HEK293T (cell line): ENCODE data around the gene MBD3L2B.
A peak's percentile ranks its signal among the peaks of the same experiment; 100 is the strongest.
"Not testable (repeated sequence)": the region's sequence is repeated elsewhere in the genome, so short reads cannot be mapped to it uniquely, and the experiment has no call there.

Source experiments
- CTCF ChIA-PET: fragments of 350-600 bp; formaldehyde crosslinking; extraction: SDS; loops from one replicate; lab custom pipeline; 2021; ENCODE audit warnings: antibody characterized with exemption, inconsistent platforms; lab: Yijun Ruan, JAX
- POLR2A ChIA-PET: fragments of 350-600 bp; formaldehyde crosslinking; extraction: SDS; loops from one replicate; lab custom pipeline; 2020; ENCODE audit warnings: antibody characterized with exemption, inconsistent platforms; lab: Yijun Ruan, JAX
- DNase-seq: peaks from one replicate; pipeline ENCODE4 v3.0.0; 2012; ENCODE audit warnings: mixed read lengths; ENCODE audit errors: extremely low spot score
- ARNT ChIP-seq: fragments of 450-650 bp; IDR thresholded peaks from 2 replicates; pipeline ENCODE4 v1.6.1; 2017; ENCODE audit warnings: mild to moderate bottlenecking
- BHLHE40 ChIP-seq: fragments of 450-650 bp; IDR thresholded peaks from 2 replicates; pipeline ENCODE4 v1.6.1; 2016; ENCODE audit warnings: mild to moderate bottlenecking, moderate library complexity, borderline replicate concordance
- CTBP1 ChIP-seq: fragments of 450-650 bp; IDR thresholded peaks from 2 replicates; pipeline ENCODE4 v1.6.1; 2016; ENCODE audit warnings: borderline replicate concordance
- ELF4 ChIP-seq: fragments of 450-650 bp; IDR thresholded peaks from 2 replicates; pipeline ENCODE4 v1.6.1; 2017; ENCODE audit warnings: antibody characterized with exemption
- FOXA1 ChIP-seq: fragments of 450-650 bp; IDR thresholded peaks from 2 replicates; pipeline ENCODE4 v1.6.1; 2016; ENCODE audit warnings: mild to moderate bottlenecking
- FOXK2 ChIP-seq: fragments of 450-650 bp; IDR thresholded peaks from 2 replicates; pipeline ENCODE4 v1.6.1; 2016; ENCODE audit warnings: mild to moderate bottlenecking
- FOXM1 ChIP-seq: fragments of 450-650 bp; IDR thresholded peaks from 2 replicates; pipeline ENCODE4 v1.6.1; 2017; ENCODE audit warnings: mild to moderate bottlenecking, borderline replicate concordance
- HDGF ChIP-seq: fragments of 450-650 bp; IDR thresholded peaks from 2 replicates; pipeline ENCODE4 v1.6.1; 2017; ENCODE audit warnings: antibody characterized with exemption, borderline replicate concordance
- L3MBTL2 ChIP-seq: fragments of 450-650 bp; conservative IDR thresholded peaks from 2 replicates; pipeline ENCODE4 v1.6.1; 2016; ENCODE audit warnings: mild to moderate bottlenecking
- LEF1 ChIP-seq: fragments of 450-650 bp; IDR thresholded peaks from 2 replicates; pipeline ENCODE4 v1.6.1; 2017; ENCODE audit warnings: mild to moderate bottlenecking, borderline replicate concordance
- NFRKB ChIP-seq: fragments of 450-650 bp; IDR thresholded peaks from 2 replicates; pipeline ENCODE4 v1.6.1; 2016; ENCODE audit warnings: mild to moderate bottlenecking, moderate library complexity
- SP1 ChIP-seq: fragments of 450-650 bp; IDR thresholded peaks from 2 replicates; pipeline ENCODE4 v1.6.1; 2017
- SUZ12 ChIP-seq: fragments of 450-650 bp; IDR thresholded peaks from 2 replicates; pipeline ENCODE4 v1.6.1; 2016; ENCODE audit warnings: mild to moderate bottlenecking
- TARDBP ChIP-seq: fragments of 450-650 bp; IDR thresholded peaks from 2 replicates; pipeline ENCODE4 v1.6.1; 2016
- ZNF384 ChIP-seq: fragments of 450-650 bp; IDR thresholded peaks from 2 replicates; pipeline ENCODE4 v1.6.1; 2016
- TF ChIP-seq, protein P1 (sequence below): fragments of 450-650 bp; IDR thresholded peaks from 2 replicates; pipeline ENCODE4 v1.6.1; 2016

The MBD3L2B gene

DNA sequence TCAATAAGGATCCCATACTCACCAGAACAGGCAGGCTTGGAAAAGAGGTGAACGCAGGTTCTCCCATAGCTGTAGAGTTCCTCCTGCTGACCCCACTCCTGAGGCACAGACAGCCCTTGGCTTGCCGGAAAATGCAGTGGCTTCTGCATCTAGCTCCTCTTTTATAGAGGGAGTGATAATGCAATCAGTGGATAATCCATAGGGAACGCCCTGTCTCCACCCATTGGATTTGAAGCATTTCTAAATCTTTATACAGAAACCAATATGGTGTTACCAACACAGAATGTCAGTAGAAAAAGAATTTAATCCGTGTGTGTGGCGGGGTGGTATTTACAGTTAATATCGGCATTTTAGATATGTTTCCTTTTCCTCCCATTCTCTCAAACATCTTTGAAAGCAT lies at the start of gene MBD3L2B:
MBD3L2B (minus strand) TSS at position 101 of the 400 bp plus-strand sequence; CDS start at position 67, 34 bp downstream.
- DNase-seq, POLR2A ChIA-PET, CTCF ChIA-PET: not testable (repeated sequence)

GRCh38 chr19:7069904-7070226 lies 48.6 kb upstream of the MBD3L2B start:
- no peak for TF ChIP-seq SP1
- no peak for TF ChIP-seq BHLHE40
- TF ChIP-seq SUZ12: no peak
- no peak for TF ChIP-seq FOXK2
- TF ChIP-seq TARDBP: no peak
- TF ChIP-seq FOXA1: no peak
- ChIA-PET CTCF (no interaction called here), POLR2A (interaction anchor here (1.0 to 3.4 kb wide), 9 partner anchors 12 to 870 kb away, joined by 3 to 31 read pairs (median 4); partner anchors contain the start of gene MCOLN1)
- DNase-seq: no peak

DNA sequence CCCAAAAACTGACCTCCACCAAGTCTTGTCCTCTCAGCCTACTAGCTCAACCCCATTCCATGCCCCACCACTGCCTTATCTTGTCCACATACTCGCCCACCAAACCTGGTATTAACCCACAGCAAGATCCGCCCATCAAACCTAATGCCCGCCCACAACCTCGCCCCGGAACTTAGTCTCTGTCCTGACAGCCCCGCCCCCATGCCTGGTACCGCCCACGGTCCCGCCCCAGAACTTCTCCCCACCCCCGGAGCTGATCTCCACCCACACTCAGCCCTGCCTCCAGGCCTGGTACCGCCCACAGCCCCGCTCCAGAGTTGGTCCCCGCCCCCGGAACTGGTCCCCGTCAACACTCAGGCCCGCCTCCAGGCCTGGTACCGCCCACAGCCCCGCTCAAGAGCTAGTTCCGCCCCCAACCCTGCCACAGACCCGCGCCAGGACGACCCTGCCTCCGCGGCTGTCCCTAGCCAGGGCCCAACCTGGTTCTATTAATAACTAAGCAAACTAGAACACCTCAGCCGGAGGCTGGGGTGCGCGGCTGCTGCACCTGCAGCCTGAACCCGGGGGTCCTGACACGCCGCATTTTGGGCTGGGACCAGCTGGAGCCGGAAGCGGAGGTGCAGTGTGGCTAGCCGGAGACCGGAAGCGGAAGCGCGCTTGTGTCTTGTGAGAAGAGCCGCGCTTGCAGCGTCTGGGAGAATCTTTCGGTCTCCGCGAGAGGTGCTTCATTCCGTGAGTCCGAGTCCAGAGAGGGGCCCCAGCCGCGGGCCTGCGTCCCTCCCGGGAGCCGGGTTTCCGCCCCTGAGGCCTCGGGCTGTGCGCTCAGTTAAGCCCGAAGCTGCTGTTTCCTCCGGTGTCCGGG lies 48.0 kb upstream of the MBD3L2B start, which contains the start of gene ZNF557:
ZNF557 (plus strand) TSS at position 662 of the 862 bp plus-strand sequence. CDS start 5,372 bp downstream, outside the sequence.
- TF ChIP-seq, protein P1, sequence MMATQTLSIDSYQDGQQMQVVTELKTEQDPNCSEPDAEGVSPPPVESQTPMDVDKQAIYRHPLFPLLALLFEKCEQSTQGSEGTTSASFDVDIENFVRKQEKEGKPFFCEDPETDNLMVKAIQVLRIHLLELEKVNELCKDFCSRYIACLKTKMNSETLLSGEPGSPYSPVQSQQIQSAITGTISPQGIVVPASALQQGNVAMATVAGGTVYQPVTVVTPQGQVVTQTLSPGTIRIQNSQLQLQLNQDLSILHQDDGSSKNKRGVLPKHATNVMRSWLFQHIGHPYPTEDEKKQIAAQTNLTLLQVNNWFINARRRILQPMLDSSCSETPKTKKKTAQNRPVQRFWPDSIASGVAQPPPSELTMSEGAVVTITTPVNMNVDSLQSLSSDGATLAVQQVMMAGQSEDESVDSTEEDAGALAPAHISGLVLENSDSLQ: peak; percentile 87
- TF ChIP-seq ELF4 (peak; percentile 79), FOXM1 (no peak)
- DNase-seq: peak; percentile 93
- ChIA-PET CTCF (no interaction called here), POLR2A (interaction anchor here (0.7 to 3.4 kb wide), 11 partner anchors 12 to 870 kb away, joined by 3 to 31 read pairs (median 4); partner anchors contain the start of genes MBD3L5 and MCOLN1)

- ChIA-PET POLR2A (interaction anchor here (0.7 to 3.4 kb wide), 9 partner anchors 13 to 869 kb away, joined by 3 to 31 read pairs (median 3); partner anchors contain the start of genes MBD3L5 and MCOLN1), CTCF (no interaction called here)
- DNase-seq: no peak
- no peak for TF ChIP-seq ARNT
- no peak for TF ChIP-seq NFRKB
- no peak for TF ChIP-seq TARDBP
- TF ChIP-seq BHLHE40: no peak
- no peak for TF ChIP-seq HDGF
- TF ChIP-seq LEF1: no peak
- no peak for TF ChIP-seq ELF4
- no peak for TF ChIP-seq FOXA1
- TF ChIP-seq L3MBTL2: no peak
- no peak for TF ChIP-seq CTBP1
Observed at GRCh38 chr19:7068599-7068998, 47.4 kb upstream of the MBD3L2B start.

GRCh38 chr19:7067716-7068115 lies 46.5 kb upstream of the MBD3L2B start:
- CTCF ChIA-PET: no interaction called here
- DNase-seq: no peak
- TF ChIP-seq HDGF (no peak), FOXA1 (no peak), LEF1 (no peak), CTBP1 (no peak)
- POLR2A ChIA-PET: interaction anchor here (3.4 kb wide), 1 partner anchor 32 kb away, joined by 31 read pairs; no protein-coding TSS in a partner anchor

DNA sequence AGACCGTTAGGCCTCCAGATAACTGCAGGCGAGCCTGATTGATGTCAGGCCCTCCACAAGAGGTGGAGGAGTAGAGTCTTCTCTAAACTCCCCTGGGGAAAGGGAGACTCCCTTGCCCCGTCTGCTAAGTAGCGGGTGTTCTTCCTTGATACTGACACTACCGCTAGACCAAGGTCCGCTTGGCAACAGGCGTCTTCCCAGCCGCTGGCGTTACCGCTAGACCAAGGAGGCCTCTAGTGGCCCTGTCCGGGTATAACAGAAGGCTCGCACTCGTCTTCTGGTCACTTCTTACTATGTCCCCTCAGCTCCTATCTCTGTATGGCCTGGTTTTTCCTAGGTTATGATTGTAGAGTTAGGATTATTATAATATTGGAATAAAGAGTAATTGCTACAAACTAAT lies 45.9 kb upstream of the MBD3L2B start:
- CTCF ChIA-PET, DNase-seq, POLR2A ChIA-PET: not testable (repeated sequence)

DNA sequence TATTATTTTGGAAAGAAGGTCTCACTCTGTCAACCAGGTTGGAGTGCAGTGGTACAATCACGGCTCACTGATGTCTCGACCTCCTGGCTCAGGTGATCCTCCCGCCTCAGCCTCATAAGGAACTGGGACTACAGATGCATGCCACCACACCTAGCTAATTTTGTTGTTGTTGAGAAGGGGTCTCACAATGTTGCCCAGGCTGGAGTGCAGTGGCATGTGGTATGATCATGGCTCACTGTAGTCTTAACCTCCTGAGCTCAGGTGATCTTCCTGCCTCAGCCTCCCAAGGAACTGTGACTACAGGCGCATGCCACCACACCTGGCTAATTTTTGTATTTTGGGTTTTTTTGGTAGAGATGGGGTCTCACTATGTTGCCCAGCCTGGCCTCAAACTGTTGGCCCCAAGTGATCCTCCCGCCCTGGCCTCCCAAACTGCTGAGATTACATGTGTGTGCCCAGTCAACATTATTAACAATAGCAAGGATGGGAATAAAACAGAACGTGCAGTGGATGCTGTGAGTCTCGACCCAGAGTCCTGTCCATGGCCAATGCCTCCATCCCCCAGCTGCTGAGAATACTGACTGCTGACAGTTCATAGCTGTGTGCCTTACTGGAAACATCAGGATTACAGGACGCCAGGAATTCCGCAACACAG lies 42.7 kb upstream of the MBD3L2B start:
- TF ChIP-seq SUZ12 (no peak), NFRKB (no peak), FOXK2 (no peak), FOXA1 (no peak), HDGF (no peak), FOXM1 (no peak), LEF1 (no peak), ARNT (no peak), L3MBTL2 (no peak), CTBP1 (no peak), ZNF384 (no peak), ELF4 (no peak), TARDBP (no peak), SP1 (no peak), BHLHE40 (no peak)
- TF ChIP-seq, protein P1: no peak
- CTCF ChIA-PET: no interaction called here
- no peak for DNase-seq
- POLR2A ChIA-PET: interaction anchor here (1.0 kb wide), 1 partner anchor 36 kb away, joined by 4 read pairs; no protein-coding TSS in a partner anchor
